K562 (cell line): ENCODE results near the gene VPS41. TPM values are rescaled to one million over a fixed set of nuclear protein-coding genes. Genes with fewer than 3 reads are reported as not detected.

Experiments
- ATAC-seq: fragments of 200-7000 bp; cut with Tn5 transposase; 3 replicates; pipeline ENCODE4 v1.9.1; 2020; ENCODE audit warnings: moderate library complexity
- BruUV-seq: library from RNA; stranded (reverse); fragments of 400-500 nt; replicated peaks from 2 replicates; lab custom pipeline; 2021; lab: Mats Ljungman, UMichigan
- CTCF ChIA-PET: fragments of 300-600 bp; formaldehyde crosslinking; extraction: SDS; loops from one replicate; lab custom pipeline; 2021; ENCODE audit warnings: low intra/inter-chr PET ratio; lab: Yijun Ruan, JAX
- POLR2A ChIA-PET: fragments of 300-600, 350-650 bp; sonication (Branson Sonifier 250); formaldehyde crosslinking; extraction: SDS; loops from one replicate; lab custom pipeline; 2021; ENCODE audit warnings: antibody characterized with exemption, inconsistent platforms; lab: Yijun Ruan, JAX
- DNase-seq, 4 experiments: peaks; one replicate each; pipeline versions ENCODE4 v3.0.0 to v3.0.0-alpha.2; 2011 to 2018; ENCODE audit warnings: low spot score in 3 of 4, mixed read lengths in 3 of 4; ENCODE audit errors: extremely low read depth in 1 of 4
- FAIRE-seq: peaks from 2 replicates; lab custom pipeline; 2011; peaks lifted over from hg19 to GRCh38; lab: Jason Lieb, UNC
- H2AFZ ChIP-seq: 2 replicates; pipeline ENCODE4 v1.6.0; 2011; ENCODE audit warnings: low read depth, low read length, control low read depth, inconsistent platforms
- H3K27ac ChIP-seq: fragments of 200-600 bp; 3 replicates; pipeline ENCODE4 v1.8.0; 2011; ENCODE audit warnings: low read depth, mild to moderate bottlenecking, control low read depth, inconsistent platforms, low read length, moderate library complexity, mixed read lengths; ENCODE audit errors: extremely low read depth
- H3K27me3 ChIP-seq, 2 experiments: fragments of 300-600 bp in 1 of 2; 2 replicates in 1 of 2; 3 replicates in 1 of 2; pipeline versions ENCODE4 v1.6.0 to v1.8.0; 2011; ENCODE audit warnings: inconsistent platforms in 2 of 2, low read length in 2 of 2, mild to moderate bottlenecking in 1 of 2, mixed read lengths in 1 of 2, moderate library complexity in 1 of 2; ENCODE audit not compliant: control insufficient read depth in 2 of 2, insufficient read depth in 2 of 2
- H3K36me3 ChIP-seq: fragments of 300-600 bp; 3 replicates; pipeline ENCODE4 v1.8.0; 2011; ENCODE audit warnings: mild to moderate bottlenecking, low read length, inconsistent platforms; ENCODE audit not compliant: control insufficient read depth, insufficient read depth
- H3K4me1 ChIP-seq, 2 experiments: fragments of 200-600 bp in 1 of 2; replicated peaks in 1 of 2; 2 replicates in 1 of 2; 3 replicates in 1 of 2; pipeline versions ENCODE4 v1.5.1 to v1.8.0; 2011; ENCODE audit warnings: inconsistent platforms in 2 of 2, low read length in 2 of 2, mild to moderate bottlenecking in 1 of 2, mixed read lengths in 1 of 2, moderate library complexity in 1 of 2; ENCODE audit not compliant: control insufficient read depth in 2 of 2, insufficient read depth in 2 of 2
- H3K4me2 ChIP-seq: 2 replicates; pipeline ENCODE4 v1.6.1; 2011; ENCODE audit warnings: low read length, control low read depth, inconsistent platforms, mixed read lengths; ENCODE audit not compliant: insufficient read depth
- H3K4me3 ChIP-seq: fragments of 200-600 bp; sonication (generic), shearing (Covaris generic); 2 replicates; pipeline ENCODE4 v1.5.1; 2016; ENCODE audit warnings: control low read depth, inconsistent platforms
- H3K79me2 ChIP-seq: fragments of 200-600 bp; 3 replicates; pipeline ENCODE4 v1.8.0; 2011; ENCODE audit warnings: low read length, inconsistent platforms; ENCODE audit not compliant: control insufficient read depth, insufficient read depth
- H3K9ac ChIP-seq, 2 experiments: 2 replicates each; pipeline versions ENCODE4 v1.6.0 to v1.6.1; 2011; ENCODE audit warnings: low read depth in 2 of 2, low read length in 2 of 2, control low read depth in 1 of 2, inconsistent platforms in 1 of 2, mild to moderate bottlenecking in 1 of 2, mixed read lengths in 1 of 2; ENCODE audit not compliant: insufficient read depth in 1 of 2
- H3K9me1 ChIP-seq: one replicate; pipeline ENCODE4 v1.6.0; 2011; ENCODE audit warnings: inconsistent platforms, mild to moderate bottlenecking, low read length, moderate library complexity; ENCODE audit not compliant: control insufficient read depth, insufficient read depth
- H3K9me3 ChIP-seq: replicated peaks from 2 replicates; pipeline ENCODE4 v1.5.1; 2011; ENCODE audit warnings: low read depth, low read length, inconsistent platforms; ENCODE audit not compliant: control insufficient read depth, insufficient read depth
- H4K20me1 ChIP-seq: replicated peaks from 2 replicates; pipeline ENCODE4 v1.6.1; 2011; ENCODE audit warnings: low read length, inconsistent platforms, mixed read lengths; ENCODE audit not compliant: control insufficient read depth, insufficient read depth
- COPS2 ChIP-seq: fragments of 450-650 bp; conservative IDR thresholded peaks from 2 replicates; pipeline ENCODE4 v1.6.1; 2016; ENCODE audit warnings: mild to moderate bottlenecking, moderate library complexity
- FOXP1 ChIP-seq: sonication (generic); formaldehyde crosslinking; IDR thresholded peaks from 2 replicates; pipeline ENCODE4 v1.8.0; 2022; ENCODE audit warnings: mild to moderate bottlenecking, missing genetic modification reagents
- HDAC6 ChIP-seq: IDR thresholded peaks from 2 replicates; pipeline ENCODE4 v1.6.1; 2012; ENCODE audit warnings: low read depth, mild to moderate bottlenecking, control low read depth, inconsistent platforms, low read length, moderate library complexity
- RBBP5 ChIP-seq: fragments of 200-600 bp; sonication (generic); IDR thresholded peaks from 2 replicates; pipeline ENCODE4 v1.6.1; 2012; ENCODE audit warnings: borderline replicate concordance, mild to moderate bottlenecking, low read length, control low read depth, inconsistent platforms; ENCODE audit not compliant: insufficient read depth, poor library complexity, severe bottlenecking
- SIRT6 ChIP-seq: IDR thresholded peaks from one replicate; pipeline ENCODE4 v1.6.1; 2012; ENCODE audit warnings: low read depth, mild to moderate bottlenecking, control low read depth, inconsistent platforms, low read length, moderate library complexity
- TCF7L2 ChIP-seq: fragments of 150-350 bp; IDR thresholded peaks from 2 replicates; pipeline ENCODE4 v1.6.1; 2016; ENCODE audit warnings: low read depth, mild to moderate bottlenecking, low read length, moderate library complexity
- TCFL5 ChIP-seq: fragments of 250-450 bp; sonication (Bioruptor Pico); conservative IDR thresholded peaks from 2 replicates; pipeline ENCODE4 v1.6.1; 2021; ENCODE audit warnings: mild to moderate bottlenecking, moderate library complexity, matching md5 sums
- ZNF253 ChIP-seq: fragments of 250-450 bp; sonication (Bioruptor Pico); conservative IDR thresholded peaks from 2 replicates; pipeline ENCODE4 v1.6.1; 2021; ENCODE audit warnings: mild to moderate bottlenecking
- WGBS: fragments of 100-300 bp; shearing (Covaris generic); methylation state at CpG from one replicate; pipeline ENCODE4 v1.1.6; 2016; ENCODE audit warnings: low coverage, mixed read lengths; ENCODE audit not compliant: insufficient coverage; ENCODE audit errors: missing lambda C conversion rate; 5-methylcytosine and 5-hydroxymethylcytosine counted together
- in situ Hi-C: fragments of 300-500 bp; cut with MboI; formaldehyde crosslinking; loops from 4 replicates; pipeline ENCODE4 v1.15.0; 2018; ENCODE audit warnings: inconsistent platforms, mixed read lengths
- intact Hi-C: fragments of 100-400 bp; cut with micrococcal nuclease; formaldehyde crosslinking; loops from 2 replicates; pipeline ENCODE4 v1.14.2; 2022
- polyA plus RNA-seq, 8 experiments: library from polyadenylated mRNA; depleted of rRNA in 4 of 8; stranded (reverse) in 5 of 8; unstranded in 3 of 8; fragments of >200 nt; fragmentation: Nextera tagmentation in 2 of 8; fragmentation: Illumina TruSeq in 1 of 8; extraction: Ambion mirVana in 2 of 8; extraction: Trizol in 1 of 8; gene quantifications; 2 replicates each; pipeline versions ENCODE4 v1.2.1 to v1.2.3, GENCODE V29; 2011 to 2014; ENCODE audit warnings: inconsistent platforms in 1 of 8, missing spikeins in 1 of 8
- total RNA-seq, 7 experiments: library from RNA; depleted of rRNA in 6 of 7; stranded (reverse); fragments of >200 nt in 6 of 7; fragmentation: Illumina TruSeq in 2 of 7; extraction: Trizol in 2 of 7; gene quantifications; 2 replicates each; pipeline versions ENCODE4 v1.2.1 to v1.2.3, GENCODE V29; 2011 to 2021; ENCODE audit warnings: low replicate concordance in 1 of 7
- TF ChIP-seq, protein P1 (sequence below): fragments of 450-650 bp; formaldehyde crosslinking; IDR thresholded peaks from 2 replicates; pipeline ENCODE4 v1.4.0; 2020; ENCODE audit warnings: mild to moderate bottlenecking, moderate library complexity

The VPS41 gene
- total and polyA plus RNA-seq, 9 of the 15 experiments (the other 6 are each of a cell fraction or from before 2014, with no cell fraction given), result 17.7 to 46.8 (median 32.1) TPM

DNA sequence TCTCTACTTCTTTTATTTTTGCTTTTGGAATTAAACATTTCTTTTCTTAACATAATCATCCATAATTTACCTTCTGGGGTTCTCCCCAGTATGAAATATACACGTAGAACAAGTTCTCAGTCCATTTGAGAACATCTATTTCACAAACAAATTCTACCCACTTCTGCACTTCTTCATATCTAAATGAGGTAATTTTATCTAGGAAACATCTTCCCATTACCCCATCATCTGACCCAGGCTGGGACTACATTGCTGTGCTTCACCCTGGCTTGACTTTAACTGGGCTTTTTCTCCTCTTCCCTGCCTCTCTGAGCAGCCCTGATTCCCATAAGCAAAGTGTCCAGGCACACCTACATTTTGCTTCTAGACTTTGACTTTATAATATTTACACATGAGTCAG, 234.5 kb downstream of the VPS41 start:
- DNase-seq (no peak), ATAC-seq (no peak), FAIRE-seq (no peak)
- Histone ChIP-seq H3K79me2 (no peaks in the 10 kb centered on the region), H3K4me1 (no peaks in the 10 kb centered on the region), H3K9me3 (no peaks in the 10 kb centered on the region), H3K27me3 (peaks cover 0 to 17% of the 10 kb centered on the region in 2 experiments; a peak in 3 of 5 replicates), H3K4me3 (no peak overlapping the region), H3K4me2 (no peak overlapping the region), H2AFZ (no peak overlapping the region), H4K20me1 (peaks cover 3% of the 10 kb centered on the region; the same call in 1 of the 2 replicates), H3K36me3 (no peaks in the 10 kb centered on the region), H3K9me1 (no peaks in the 10 kb centered on the region), H3K9ac (no peak overlapping the region), H3K27ac (no peak overlapping the region)
- TF ChIP-seq TCF7L2, result no peak
- no peak for TF ChIP-seq RBBP5
- TF ChIP-seq, protein P1, sequence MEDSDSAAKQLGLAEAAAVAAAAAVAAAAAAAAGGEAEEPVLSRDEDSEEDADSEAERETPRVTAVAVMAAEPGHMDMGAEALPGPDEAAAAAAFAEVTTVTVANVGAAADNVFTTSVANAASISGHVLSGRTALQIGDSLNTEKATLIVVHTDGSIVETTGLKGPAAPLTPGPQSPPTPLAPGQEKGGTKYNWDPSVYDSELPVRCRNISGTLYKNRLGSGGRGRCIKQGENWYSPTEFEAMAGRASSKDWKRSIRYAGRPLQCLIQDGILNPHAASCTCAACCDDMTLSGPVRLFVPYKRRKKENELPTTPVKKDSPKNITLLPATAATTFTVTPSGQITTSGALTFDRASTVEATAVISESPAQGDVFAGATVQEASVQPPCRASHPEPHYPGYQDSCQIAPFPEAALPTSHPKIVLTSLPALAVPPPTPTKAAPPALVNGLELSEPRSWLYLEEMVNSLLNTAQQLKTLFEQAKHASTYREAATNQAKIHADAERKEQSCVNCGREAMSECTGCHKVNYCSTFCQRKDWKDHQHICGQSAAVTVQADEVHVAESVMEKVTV (CRISPR knock-in tag), result no peak
- TF ChIP-seq TCFL5, result no peak
- no peak for TF ChIP-seq FOXP1 (CRISPR knock-in tag)
- no peak for TF ChIP-seq SIRT6
- no peak for TF ChIP-seq COPS2
- no peak for TF ChIP-seq HDAC6
- no peak for TF ChIP-seq ZNF253 (CRISPR knock-in tag)
- ChIA-PET POLR2A (interaction anchor here (0.7 kb wide), 1 partner anchor 859 kb away, joined by 3 read pairs; no protein-coding TSS in a partner anchor), CTCF (no interaction called here)
- 5% methylated on average over 1 of the region's 1 CpG for WGBS
- intact Hi-C loops (no loop called here), in situ Hi-C loops (no loop called here)
- no TSS peak for BruUV-seq
